H1 (cell line): ENCODE results near the gene PDIA6. TPM values are rescaled to one million over a fixed set of nuclear protein-coding genes. Genes with fewer than 3 reads are reported as not detected.
"Not testable (repeated sequence)": the region's sequence is repeated elsewhere in the genome, so short reads cannot be mapped to it uniquely, and the experiment has no call there.

Experiments used
- CTCF ChIA-PET: fragments of 300-600 bp; sonication (Branson Sonifier 250); formaldehyde crosslinking; loops from one replicate; lab custom pipeline; 2021; ENCODE audit not compliant: partially characterized antibody; lab: Charles Lee
- POLR2A ChIA-PET: fragments of 300-600 bp; sonication (Branson Sonifier 250); formaldehyde crosslinking; loops from one replicate; lab custom pipeline; 2021; ENCODE audit warnings: inconsistent platforms; ENCODE audit not compliant: partially characterized antibody; lab: Charles Lee
- DNase-seq, 2 experiments: peaks; one replicate each; pipeline versions ENCODE4 v3.0.0 to v3.0.0-alpha.2; 2010 to 2022; ENCODE audit warnings: low spot score in 2 of 2, low read depth in 1 of 2, mixed read lengths in 1 of 2
- FAIRE-seq: peaks from 2 replicates; lab custom pipeline; 2011; peaks lifted over from hg19 to GRCh38; lab: Jason Lieb, UNC
- H2AFZ ChIP-seq: 2 replicates; pipeline ENCODE4 v1.8.1; 2012; ENCODE audit warnings: low read length, inconsistent platforms
- H2AK5ac ChIP-seq: 2 replicates; pipeline ENCODE4 v1.6.1; 2013; ENCODE audit warnings: low read depth, low read length
- H2BK120ac ChIP-seq: replicated peaks from 2 replicates; pipeline ENCODE3; 2013; ENCODE audit warnings: low read depth, low read length, inconsistent platforms
- H2BK12ac ChIP-seq: 2 replicates; pipeline ENCODE4 v1.6.1; 2013; ENCODE audit warnings: low read depth, low read length
- H2BK15ac ChIP-seq: 2 replicates; pipeline ENCODE4 v1.6.1; 2013; ENCODE audit warnings: low read length
- H2BK20ac ChIP-seq: 2 replicates; pipeline ENCODE4 v1.6.1; 2013; ENCODE audit warnings: low read length
- H2BK5ac ChIP-seq: 2 replicates; pipeline ENCODE4 v1.6.1; 2013; ENCODE audit warnings: low read depth, low read length
- H3K14ac ChIP-seq: 2 replicates; pipeline ENCODE4 v1.6.1; 2013; ENCODE audit warnings: inconsistent platforms; ENCODE audit not compliant: insufficient read length
- H3K18ac ChIP-seq: 2 replicates; pipeline ENCODE4 v1.6.1; 2013; ENCODE audit warnings: low read length; ENCODE audit errors: extremely low read depth
- H3K23ac ChIP-seq: 2 replicates; pipeline ENCODE4 v1.6.1; 2013; ENCODE audit warnings: inconsistent platforms; ENCODE audit not compliant: insufficient read length
- H3K23me2 ChIP-seq: 2 replicates; pipeline ENCODE4 v1.6.1; 2013; ENCODE audit warnings: low read depth, low read length
- H3K27ac ChIP-seq: 2 replicates; pipeline ENCODE4 v1.6.1; 2011; ENCODE audit warnings: low read depth, low read length, inconsistent platforms
- H3K27me3 ChIP-seq, 4 experiments: replicated peaks in 1 of 4; 1 replicate in 1 of 4; 2 replicates in 3 of 4; pipeline versions ENCODE4 v1.6.1 to v1.8.1; 2011 to 2013; ENCODE audit warnings: low read length in 3 of 4, mild to moderate bottlenecking in 3 of 4, inconsistent platforms in 2 of 4, mixed read lengths in 2 of 4, moderate library complexity in 1 of 4; ENCODE audit not compliant: control insufficient read depth in 3 of 4, insufficient read depth in 3 of 4; ENCODE audit errors: extremely low read depth in 1 of 4
- H3K36me3 ChIP-seq, 4 experiments: 2 replicates each; pipeline versions ENCODE4 v1.6.1 to v1.8.1; 2011 to 2013; ENCODE audit warnings: mild to moderate bottlenecking in 4 of 4, low read length in 3 of 4, moderate library complexity in 2 of 4, control low read depth in 1 of 4, inconsistent platforms in 1 of 4; ENCODE audit not compliant: insufficient read depth in 4 of 4, control insufficient read depth in 2 of 4
- H3K4ac ChIP-seq: replicated peaks from 2 replicates; pipeline ENCODE3; 2013; ENCODE audit warnings: low read length, low read depth, mixed read lengths, inconsistent platforms; ENCODE audit not compliant: insufficient read length
- H3K4me1 ChIP-seq, 4 experiments: replicated peaks in 1 of 4; 1 replicate in 1 of 4; 2 replicates in 3 of 4; pipeline versions ENCODE4 v1.6.1 to v1.8.1; 2011 to 2013; ENCODE audit warnings: low read length in 3 of 4, inconsistent platforms in 2 of 4, mixed read lengths in 1 of 4; ENCODE audit not compliant: insufficient read depth in 4 of 4, control insufficient read depth in 3 of 4
- H3K4me2 ChIP-seq, 2 experiments: 2 replicates each; pipeline versions ENCODE4 v1.6.1 to v1.8.1; 2011 to 2013; ENCODE audit warnings: low read depth in 2 of 2, low read length in 2 of 2, control low read depth in 1 of 2, inconsistent platforms in 1 of 2, mild to moderate bottlenecking in 1 of 2; ENCODE audit not compliant: insufficient read depth in 1 of 2
- H3K4me3 ChIP-seq, 4 experiments: fragments of 200-600, 300-600 bp in 1 of 4; sonication (generic), shearing (Covaris generic), sonication (Bioruptor Twin) in 1 of 4; 2 replicates each; pipeline versions ENCODE4 v1.5.1 to v1.8.1; 2011 to 2016; ENCODE audit warnings: low read length in 4 of 4, low read depth in 3 of 4, control low read depth in 2 of 4, inconsistent platforms in 2 of 4, mild to moderate bottlenecking in 2 of 4, mixed read lengths in 1 of 4, moderate library complexity in 1 of 4; ENCODE audit not compliant: insufficient read depth in 2 of 4; ENCODE audit errors: extremely low read depth in 1 of 4
- H3K56ac ChIP-seq: replicated peaks from 2 replicates; pipeline ENCODE3; 2013; ENCODE audit warnings: low read depth, mild to moderate bottlenecking, mixed read lengths, low read length, inconsistent platforms; ENCODE audit not compliant: insufficient read length
- H3K79me1 ChIP-seq: 2 replicates; pipeline ENCODE4 v1.6.1; 2013; ENCODE audit warnings: low read depth, low read length, control low read depth
- H3K79me2 ChIP-seq, 2 experiments: 2 replicates each; pipeline versions ENCODE4 v1.6.1 to v1.8.1; 2012 to 2013; ENCODE audit warnings: low read length in 2 of 2, mild to moderate bottlenecking in 2 of 2, inconsistent platforms in 1 of 2; ENCODE audit not compliant: insufficient read depth in 2 of 2, control insufficient read depth in 1 of 2
- H3K9ac ChIP-seq, 4 experiments: replicated peaks in 1 of 4; 1 replicate in 1 of 4; 2 replicates in 3 of 4; pipeline versions ENCODE4 v1.6.1 to v1.8.1; 2011 to 2013; ENCODE audit warnings: low read depth in 3 of 4, low read length in 3 of 4, control low read depth in 2 of 4, mild to moderate bottlenecking in 2 of 4, moderate library complexity in 2 of 4, inconsistent platforms in 1 of 4; ENCODE audit errors: extremely low read depth in 1 of 4
- H3K9me3 ChIP-seq, 2 experiments: 2 replicates each; pipeline versions ENCODE4 v1.6.1 to v1.8.1; 2012 to 2013; ENCODE audit warnings: mild to moderate bottlenecking in 2 of 2, moderate library complexity in 2 of 2, control low read depth in 1 of 2, inconsistent platforms in 1 of 2, low read depth in 1 of 2, low read length in 1 of 2, mixed read lengths in 1 of 2; ENCODE audit not compliant: insufficient read depth in 2 of 2
- H4K20me1 ChIP-seq, 2 experiments: replicated peaks in 1 of 2; 2 replicates each; pipeline versions ENCODE3 to v1.8.1; 2011 to 2013; ENCODE audit warnings: inconsistent platforms in 2 of 2, low read length in 2 of 2, mild to moderate bottlenecking in 1 of 2; ENCODE audit not compliant: insufficient read depth in 2 of 2, control insufficient read depth in 1 of 2
- H4K5ac ChIP-seq: 2 replicates; pipeline ENCODE4 v1.6.1; 2013; ENCODE audit warnings: low read length, low read depth, mixed read lengths, inconsistent platforms; ENCODE audit not compliant: insufficient read length
- H4K8ac ChIP-seq: 2 replicates; pipeline ENCODE4 v1.8.0; 2013; ENCODE audit warnings: mild to moderate bottlenecking, moderate library complexity, low read length, inconsistent platforms; ENCODE audit not compliant: insufficient read depth; ENCODE audit errors: extremely low read depth
- H4K91ac ChIP-seq: replicated peaks from 2 replicates; pipeline ENCODE3; 2013; ENCODE audit warnings: low read length, mixed read lengths, inconsistent platforms; ENCODE audit not compliant: insufficient read length
- WGBS, 2 experiments: shearing (Covaris generic) in 1 of 2; methylation state at CpG; one replicate each; pipeline versions ENCODE4 v1.1.6 to v1.1.7; 2013 to 2015; ENCODE audit warnings: low lambda C conversion rate in 2 of 2, mixed read lengths in 2 of 2, inconsistent platforms in 1 of 2, low coverage in 1 of 2, missing lambda C conversion rate in 1 of 2; ENCODE audit not compliant: insufficient replicate concordance in 2 of 2, insufficient coverage in 1 of 2, insufficient read length in 1 of 2; ENCODE audit errors: extremely low coverage in 1 of 2, missing lambda C conversion rate in 1 of 2; 5-methylcytosine and 5-hydroxymethylcytosine counted together
- polyA plus RNA-seq, 7 experiments: library from polyadenylated mRNA; depleted of rRNA in 3 of 7; stranded (reverse) in 5 of 7; unstranded in 2 of 7; fragments of >200 nt in 5 of 7; fragments of 200-250 nt in 2 of 7; gene quantifications; 1 replicate in 5 of 7; 2 replicates in 1 of 7; 4 replicates in 1 of 7; pipeline versions ENCODE4 v1.2.1 to v1.2.3, GENCODE V29; 2011 to 2013; ENCODE audit warnings: missing spikeins in 2 of 7, mixed read lengths in 2 of 7
- total RNA-seq: library from RNA; stranded (reverse); fragmentation: NEBNext Ultra II Directional; extraction: Animal tissue kit (Norgen Biotek cat#: 25700); gene quantifications from 2 replicates; pipeline ENCODE4 v1.2.1, GENCODE V29; 2021

PDIA6 gene
- total and polyA plus RNA-seq, 2 of the 8 experiments (the other 6 are each of a cell fraction or from before 2014, with no cell fraction given) = 181 to 384 TPM

DNA sequence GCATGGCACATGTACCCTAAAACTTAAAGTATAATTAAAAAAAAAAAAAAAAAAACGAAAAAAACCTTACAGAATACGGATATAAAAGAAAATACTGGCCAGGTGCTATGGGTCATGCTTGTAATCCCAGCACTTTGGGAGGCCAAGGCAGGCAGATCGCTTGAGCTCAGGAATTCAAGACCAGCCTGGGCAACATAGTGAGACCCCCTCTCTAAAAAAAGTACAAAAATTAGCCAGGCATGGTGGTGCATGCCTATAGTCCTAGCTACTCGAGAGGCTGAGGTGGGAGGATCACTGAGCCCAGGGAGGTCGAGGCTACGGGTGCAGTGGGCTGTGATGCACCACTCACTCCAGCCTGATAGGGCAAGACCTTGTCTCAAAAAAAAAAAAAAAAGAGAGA is 6.6 kb downstream of the PDIA6 start:
- H2AK5ac ChIP-seq, H3K27me3 ChIP-seq, FAIRE-seq, H3K14ac ChIP-seq, H3K9me3 ChIP-seq, H4K8ac ChIP-seq, H2BK5ac ChIP-seq, H4K5ac ChIP-seq, H3K4ac ChIP-seq, H2BK120ac ChIP-seq, H2AFZ ChIP-seq, H3K4me3 ChIP-seq, H3K79me1 ChIP-seq, DNase-seq, H3K23me2 ChIP-seq, H3K56ac ChIP-seq, H3K27ac ChIP-seq, H3K18ac ChIP-seq, H4K91ac ChIP-seq, H2BK12ac ChIP-seq, H3K23ac ChIP-seq, H2BK20ac ChIP-seq, H3K9ac ChIP-seq, H2BK15ac ChIP-seq, H3K4me1 ChIP-seq, H3K4me2 ChIP-seq, POLR2A ChIA-PET: not testable (repeated sequence)
- CTCF ChIA-PET = interaction anchor here (0.6 to 1.1 kb wide), 2 partner anchors 27 to 29 kb away, joined by 3 read pairs; no protein-coding TSS in a partner anchor
- Histone ChIP-seq H4K20me1 (peaks cover 11 to 23% of the 10 kb centered on the region in 2 experiments), H3K36me3 (peaks cover 0 to 33% (median 7%) of the 10 kb centered on the region in 4 experiments; a peak in 5 of 8 replicates), H3K79me2 (peaks cover 49 to 84% of the 10 kb centered on the region in 2 experiments)
- 97% methylated on average over 5 of the region's 6 CpGs; no CpG with 5 or more reads in 1 of the 2 experiments for WGBS, 2 experiments
